Activated T-helper 1 cell treated with Interleukin-2 at 50 U/mL for 16 hours (primary cell): Measurements from ENCODE around the gene DSC3.

Experiments
- DNase-seq: peaks from one replicate; pipeline ENCODE4 v3.0.0-alpha.2; 2020; ENCODE audit warnings: low read depth

DSC3 gene

DNA sequence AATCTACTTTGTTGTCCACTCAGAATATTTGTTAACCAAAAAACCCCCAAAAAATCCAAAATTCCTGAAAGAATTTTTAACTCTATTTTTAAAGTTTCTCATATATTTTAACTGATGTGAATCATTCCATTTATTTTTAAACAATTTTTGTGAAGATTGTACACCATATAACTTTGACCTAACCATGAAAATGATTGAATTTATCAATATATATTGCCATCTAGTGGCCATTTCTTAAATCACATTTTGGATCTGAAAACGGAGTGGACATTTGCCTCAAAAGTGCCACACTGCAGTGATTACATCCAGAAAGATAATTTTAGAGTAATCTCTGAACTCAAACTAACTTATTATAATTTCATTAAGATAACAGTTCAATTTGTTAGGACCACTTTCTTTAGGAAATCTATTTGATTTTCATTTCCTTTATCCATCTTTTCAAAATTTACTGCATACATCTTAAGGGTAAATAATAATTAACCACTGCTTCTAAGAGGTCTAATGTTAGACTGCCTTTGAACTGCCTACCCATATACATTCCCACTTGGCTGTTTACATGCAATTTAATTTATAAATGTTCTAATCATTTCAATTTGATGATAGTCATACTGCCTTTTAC, 71.1 kb downstream of the DSC3 start:
- DNase-seq = no peak

- DNase-seq = no peak
Observed at GRCh38 chr18:30970196-30970816, 72.2 kb downstream of the DSC3 start.

DNA sequence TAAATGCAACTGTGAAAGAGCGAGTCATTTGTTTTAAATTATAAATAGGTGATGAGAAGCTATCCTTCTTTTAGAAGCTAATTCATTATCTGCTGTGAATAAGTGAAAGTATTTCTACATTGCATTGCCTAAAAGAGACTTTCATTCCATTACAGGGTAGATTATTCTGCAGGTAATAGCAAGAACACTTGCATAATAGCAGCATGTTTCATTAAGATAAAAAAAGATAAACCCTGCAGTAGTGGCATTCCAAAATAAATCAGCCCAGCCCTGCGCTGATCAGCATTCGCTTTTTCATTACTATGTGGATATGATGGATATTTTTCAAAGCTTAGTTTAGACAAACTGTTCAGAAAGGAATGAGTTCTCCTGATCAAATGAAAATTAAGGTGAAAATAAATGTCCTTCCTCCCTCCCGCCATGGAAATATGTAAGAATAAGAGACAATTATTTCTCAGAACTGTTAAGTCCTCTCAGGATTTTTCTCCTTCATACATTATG, 72.8 kb downstream of the DSC3 start:
- no peak for DNase-seq

DNA sequence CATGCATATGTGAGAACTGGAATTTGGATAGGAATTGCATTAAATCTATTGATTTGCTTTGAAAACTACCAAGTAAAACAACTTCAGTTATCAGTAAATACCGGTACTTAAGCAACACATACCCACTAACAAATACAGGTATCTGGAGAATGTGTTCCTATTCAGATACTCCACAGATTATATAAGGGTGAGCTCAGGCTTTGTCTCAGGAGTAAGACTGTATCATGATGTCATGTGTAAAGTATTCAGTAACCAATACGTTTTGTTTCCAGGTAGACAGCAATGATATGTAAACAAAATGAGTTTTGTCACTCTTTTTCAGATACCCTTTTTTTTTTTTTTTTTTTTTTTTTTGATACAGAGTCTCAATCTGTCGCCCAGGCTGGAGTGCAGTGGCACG, 74.8 kb downstream of the DSC3 start:
- no peak for DNase-seq

DNA sequence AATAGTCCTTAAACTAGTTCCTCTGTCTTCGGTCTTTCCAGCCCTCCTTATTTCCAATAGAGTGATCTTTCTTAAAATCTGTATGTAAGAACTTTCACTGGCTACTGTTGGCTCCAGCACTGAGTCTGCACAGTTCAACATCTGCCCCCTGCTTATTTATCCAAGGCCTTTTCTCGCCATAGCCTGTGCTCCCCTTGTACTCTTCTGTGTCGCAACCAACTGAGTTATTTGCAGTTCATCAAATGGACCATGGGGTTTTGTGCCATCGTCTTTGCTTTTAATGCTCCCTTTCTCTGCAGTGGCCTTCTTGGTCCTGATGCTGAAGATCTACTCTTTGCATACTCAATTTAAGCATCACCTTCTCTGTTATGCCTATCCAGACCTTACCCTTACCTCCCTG, 77.3 kb downstream of the DSC3 start:
- no peak for DNase-seq

DNA sequence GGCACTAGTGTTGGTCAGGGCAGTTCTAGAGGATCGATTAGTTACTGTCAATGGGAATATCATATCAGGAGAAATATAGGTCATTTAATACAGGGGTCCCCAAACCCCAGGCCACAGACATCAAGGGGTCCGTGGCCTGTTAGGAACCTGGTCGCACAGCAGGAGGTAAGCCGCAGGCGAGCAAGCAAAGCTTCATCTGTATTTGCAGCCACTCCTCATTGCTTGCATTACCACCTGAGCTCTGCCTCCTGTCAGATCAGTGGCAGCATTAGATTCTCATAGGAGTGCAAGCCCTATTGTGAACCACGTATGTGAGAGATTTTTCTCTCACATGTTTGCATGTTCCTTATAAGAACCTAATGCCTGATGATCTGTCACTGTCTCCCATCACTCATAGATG, 81.9 kb downstream of the DSC3 start:
- DNase-seq = no peak

- no peak for DNase-seq
Observed at GRCh38 chr18:30957066-30957465, 85.5 kb downstream of the DSC3 start.

DNA sequence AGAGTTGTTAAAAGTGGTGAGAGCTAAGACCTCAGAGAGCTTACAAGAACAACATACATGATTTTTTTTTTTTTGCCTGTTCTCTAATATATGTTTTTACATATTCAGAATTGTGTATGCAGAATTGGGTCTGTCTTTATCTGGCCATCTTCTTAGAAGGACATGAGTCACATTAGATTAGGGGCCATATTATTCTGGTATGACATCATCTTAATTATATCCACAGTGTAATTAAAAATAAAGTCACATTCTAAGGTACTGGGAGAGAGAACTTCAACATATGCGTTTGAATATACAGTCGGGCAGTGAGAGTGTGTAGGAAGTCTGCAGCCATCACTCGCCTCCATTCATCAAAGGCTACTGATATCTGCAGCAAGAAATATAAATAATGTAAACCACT, 88.3 kb downstream of the DSC3 start:
- no peak for DNase-seq

- no peak for DNase-seq
Observed at GRCh38 chr18:30945761-30946160, 96.8 kb downstream of the DSC3 start.

DNA sequence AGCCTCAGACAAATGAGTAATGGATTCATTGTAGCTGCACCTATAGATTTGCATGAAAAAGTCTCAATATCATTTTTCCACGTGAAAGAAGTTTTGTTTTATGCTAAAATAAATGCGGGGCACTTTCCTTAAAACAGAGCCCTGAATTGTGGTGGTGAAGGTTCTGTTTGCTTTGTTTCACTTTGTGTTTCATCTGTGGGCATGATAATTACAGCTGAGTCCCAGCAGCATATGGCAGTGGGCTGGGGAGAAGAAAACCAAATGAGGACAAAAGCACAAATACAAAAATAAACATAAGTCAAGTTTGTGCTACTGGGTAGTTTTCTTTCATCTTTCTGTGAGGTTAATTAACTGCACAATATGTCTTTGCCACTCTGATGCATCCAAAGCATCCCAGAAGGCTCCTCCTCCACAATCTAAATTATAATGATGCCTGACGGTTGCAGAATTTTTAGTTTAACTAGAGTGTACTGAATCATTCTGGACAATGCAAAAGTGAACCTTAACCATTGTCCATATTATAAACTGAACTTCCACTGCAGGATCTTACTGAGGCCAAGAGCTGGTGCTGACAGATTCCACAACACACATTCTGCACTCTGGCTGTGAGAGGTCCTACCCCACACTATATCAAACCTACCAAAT, 97.6 kb downstream of the DSC3 start:
- DNase-seq = no peak

DNA sequence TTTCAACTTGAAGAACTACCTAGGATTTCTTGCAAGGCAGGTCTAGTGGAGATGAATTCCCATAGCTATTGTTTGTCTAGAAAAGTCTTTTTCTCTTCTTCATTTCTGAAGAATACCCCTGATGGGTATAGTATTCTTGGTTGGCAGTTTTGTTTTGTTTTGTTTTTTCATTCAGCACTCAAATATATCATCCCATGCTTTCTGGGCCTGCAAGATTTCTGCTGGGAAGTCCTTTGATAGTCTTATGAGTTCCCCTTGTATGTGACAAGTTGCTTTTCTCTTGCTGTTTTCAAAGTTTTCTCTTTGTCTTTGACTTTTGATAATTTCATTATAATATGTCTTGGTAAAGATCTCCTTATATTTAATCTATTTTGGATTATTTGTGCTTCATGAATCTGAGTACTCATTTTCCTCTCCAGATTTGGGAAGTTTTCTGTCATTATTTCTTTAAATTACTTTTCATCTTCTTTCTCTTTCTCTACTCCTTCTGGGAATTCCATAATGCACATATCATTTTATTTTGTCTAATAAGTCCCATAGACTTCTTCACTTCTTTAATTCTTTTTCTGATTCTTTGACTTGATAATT, 101.5 kb downstream of the DSC3 start:
- DNase-seq = no peak
